Colonic mucosa (tissue), 4 donors: ENCODE measurements around the gene TLE4. TPM values are rescaled to one million over a fixed set of nuclear protein-coding genes. Genes with fewer than 3 reads are reported as not detected.
"Not testable (repeated sequence)": the region's sequence is repeated elsewhere in the genome, so short reads cannot be mapped to it uniquely, and the experiment has no call there.

Experiments used
- DNase-seq: peaks from one replicate; pipeline ENCODE4 v3.0.0-alpha.2; 2020
- H3K27ac ChIP-seq: fragments of 200-600 bp; one replicate; pipeline ENCODE4 v1.8.0; 2021
- H3K27me3 ChIP-seq: fragments of 200-600 bp; one replicate; pipeline ENCODE4 v1.8.0; 2021
- H3K36me3 ChIP-seq: fragments of 200-600 bp; one replicate; pipeline ENCODE4 v1.8.0; 2021
- H3K4me1 ChIP-seq: fragments of 200-600 bp; one replicate; pipeline ENCODE4 v1.8.0; 2021; ENCODE audit warnings: mild to moderate bottlenecking
- H3K4me3 ChIP-seq: fragments of 200-600 bp; one replicate; pipeline ENCODE4 v1.8.0; 2021
- H3K9ac ChIP-seq, 2 donors: one replicate each; pipeline ENCODE4 v1.7.0; 2013; ENCODE audit warnings: control low read depth in 2 of 2, low read depth in 2 of 2, low read length in 2 of 2
- H3K9me3 ChIP-seq: fragments of 200-600 bp; one replicate; pipeline ENCODE4 v1.8.0; 2021
- intact Hi-C: fragments of 100-400 bp; cut with DNase I; formaldehyde crosslinking; loops from one replicate; pipeline ENCODE4 v1.14.1; 2022
- total RNA-seq, 2 donors: library from RNA; stranded (reverse); fragmentation: NEBNext Ultra II Directional in 1 of 2; extraction: Animal tissue kit (Norgen Biotek cat#: 25700) in 1 of 2; gene quantifications; one replicate each; pipeline ENCODE4 v1.2.1, GENCODE V29; 2021
- TF ChIP-seq, protein P1 (sequence below): fragments of 200-600 bp; IDR thresholded peaks from one replicate; pipeline ENCODE4 v1.8.0; 2022; ENCODE audit warnings: antibody characterized with exemption, mild to moderate bottlenecking
- donor health status: healthy.
- donor health status: DM: no; HTN: no; CAD: no.
- donor health status: DM: no; HTN: no; CAD: no.

The TLE4 gene
- total RNA-seq, 2 donors from 2014 or later, result 8.0 to 17.6 TPM

DNA sequence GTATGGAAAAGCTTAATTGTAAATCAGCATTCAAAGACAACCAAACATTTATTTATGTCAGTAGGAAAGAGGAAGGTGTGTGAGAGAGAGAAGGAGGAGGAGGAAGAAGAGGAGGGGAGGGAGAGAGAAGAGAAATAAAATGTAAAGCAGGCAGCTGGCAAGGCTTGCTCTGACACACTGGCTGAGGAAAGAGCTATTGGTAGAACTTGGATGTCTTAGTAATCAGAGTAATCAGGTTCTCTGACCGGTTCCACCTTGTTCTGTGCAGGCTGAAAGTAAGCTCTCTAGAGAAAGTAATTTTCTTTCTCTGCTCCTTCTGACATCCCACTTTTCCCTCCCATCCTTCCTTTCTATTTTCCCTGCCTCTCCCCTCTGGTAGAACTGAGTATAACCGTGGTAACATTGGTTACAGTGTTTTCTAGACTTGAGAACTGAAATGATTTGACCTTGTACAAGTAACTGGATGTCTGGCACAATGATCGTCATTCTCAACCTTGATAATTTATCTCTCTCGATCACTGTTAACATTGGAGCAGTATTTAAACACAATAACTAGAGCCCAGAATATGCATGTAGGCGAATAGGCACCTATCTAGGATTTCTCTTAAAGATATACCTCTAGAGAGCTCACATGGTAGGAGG, 33.3 kb downstream of the TLE4 start:
- intact Hi-C loops, result no loop called here
- Histone ChIP-seq H3K4me1 (no peaks in the 10 kb centered on the region), H3K4me3 (no peak overlapping the region), H3K27ac (no peak overlapping the region), H3K36me3 (no peaks in the 10 kb centered on the region), H3K27me3 (no peaks in the 10 kb centered on the region), H3K9ac (no peak overlapping the region), H3K9me3 (no peaks in the 10 kb centered on the region)
- no peak for DNase-seq
- TF ChIP-seq, protein P1, sequence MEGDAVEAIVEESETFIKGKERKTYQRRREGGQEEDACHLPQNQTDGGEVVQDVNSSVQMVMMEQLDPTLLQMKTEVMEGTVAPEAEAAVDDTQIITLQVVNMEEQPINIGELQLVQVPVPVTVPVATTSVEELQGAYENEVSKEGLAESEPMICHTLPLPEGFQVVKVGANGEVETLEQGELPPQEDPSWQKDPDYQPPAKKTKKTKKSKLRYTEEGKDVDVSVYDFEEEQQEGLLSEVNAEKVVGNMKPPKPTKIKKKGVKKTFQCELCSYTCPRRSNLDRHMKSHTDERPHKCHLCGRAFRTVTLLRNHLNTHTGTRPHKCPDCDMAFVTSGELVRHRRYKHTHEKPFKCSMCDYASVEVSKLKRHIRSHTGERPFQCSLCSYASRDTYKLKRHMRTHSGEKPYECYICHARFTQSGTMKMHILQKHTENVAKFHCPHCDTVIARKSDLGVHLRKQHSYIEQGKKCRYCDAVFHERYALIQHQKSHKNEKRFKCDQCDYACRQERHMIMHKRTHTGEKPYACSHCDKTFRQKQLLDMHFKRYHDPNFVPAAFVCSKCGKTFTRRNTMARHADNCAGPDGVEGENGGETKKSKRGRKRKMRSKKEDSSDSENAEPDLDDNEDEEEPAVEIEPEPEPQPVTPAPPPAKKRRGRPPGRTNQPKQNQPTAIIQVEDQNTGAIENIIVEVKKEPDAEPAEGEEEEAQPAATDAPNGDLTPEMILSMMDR, result no peak

DNA sequence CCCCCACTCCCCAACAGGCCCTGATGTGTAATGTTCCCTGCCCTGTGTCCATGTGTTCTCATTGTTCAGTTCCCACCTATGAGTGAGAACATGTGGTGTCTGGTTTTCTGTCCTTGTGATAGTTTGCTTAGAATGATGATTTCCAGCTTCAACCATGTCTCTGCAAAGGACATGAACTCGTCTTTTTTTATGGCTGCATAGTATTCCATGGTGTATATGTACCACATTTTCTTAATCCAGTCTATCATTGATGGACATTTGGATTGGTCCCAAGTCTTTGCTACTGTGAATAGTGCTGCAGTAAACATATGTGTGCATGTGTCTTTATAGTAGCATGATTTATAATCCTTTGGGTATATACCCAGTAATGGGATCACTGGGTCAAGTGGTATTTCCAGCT, 34.8 kb downstream of the TLE4 start:
- H3K27ac ChIP-seq, H3K4me3 ChIP-seq, H3K27me3 ChIP-seq, DNase-seq, H3K9ac ChIP-seq, H3K4me1 ChIP-seq, H3K36me3 ChIP-seq, intact Hi-C loops, H3K9me3 ChIP-seq: not testable (repeated sequence)

DNA sequence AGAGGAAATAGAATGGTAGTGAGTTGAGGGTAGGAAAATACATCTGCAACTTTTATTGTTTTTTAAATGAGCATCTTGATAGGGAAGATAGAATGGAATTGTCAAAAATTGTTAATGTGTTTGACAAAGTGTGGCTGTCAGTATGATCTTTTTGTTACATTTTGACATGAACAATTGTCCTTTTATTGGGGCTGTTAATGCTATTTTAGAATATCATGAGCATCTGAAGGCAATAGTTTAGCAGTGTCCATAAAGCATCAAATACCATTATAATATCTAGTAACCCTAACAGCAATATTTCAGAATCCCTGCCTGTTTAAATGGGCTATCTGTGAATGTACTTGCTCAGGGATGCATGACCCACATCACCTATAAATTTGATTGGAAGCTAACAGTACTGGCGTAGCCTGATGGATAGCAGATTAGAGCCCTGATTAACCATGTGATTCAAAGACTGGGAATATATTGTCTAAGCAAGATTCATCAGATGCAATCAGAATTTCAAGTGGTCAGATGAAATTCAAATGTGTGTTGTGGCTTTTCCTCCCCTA, 37.8 kb downstream of the TLE4 start:
- Histone ChIP-seq H3K4me3 (no peak overlapping the region), H3K27ac (no peak overlapping the region), H3K27me3 (no peaks in the 10 kb centered on the region), H3K36me3 (no peaks in the 10 kb centered on the region), H3K4me1 (no peaks in the 10 kb centered on the region), H3K9me3 (no peaks in the 10 kb centered on the region), H3K9ac (no peak overlapping the region)
- TF ChIP-seq, protein P1, result no peak
- DNase-seq, result no peak
- intact Hi-C loops, result no loop called here

DNA sequence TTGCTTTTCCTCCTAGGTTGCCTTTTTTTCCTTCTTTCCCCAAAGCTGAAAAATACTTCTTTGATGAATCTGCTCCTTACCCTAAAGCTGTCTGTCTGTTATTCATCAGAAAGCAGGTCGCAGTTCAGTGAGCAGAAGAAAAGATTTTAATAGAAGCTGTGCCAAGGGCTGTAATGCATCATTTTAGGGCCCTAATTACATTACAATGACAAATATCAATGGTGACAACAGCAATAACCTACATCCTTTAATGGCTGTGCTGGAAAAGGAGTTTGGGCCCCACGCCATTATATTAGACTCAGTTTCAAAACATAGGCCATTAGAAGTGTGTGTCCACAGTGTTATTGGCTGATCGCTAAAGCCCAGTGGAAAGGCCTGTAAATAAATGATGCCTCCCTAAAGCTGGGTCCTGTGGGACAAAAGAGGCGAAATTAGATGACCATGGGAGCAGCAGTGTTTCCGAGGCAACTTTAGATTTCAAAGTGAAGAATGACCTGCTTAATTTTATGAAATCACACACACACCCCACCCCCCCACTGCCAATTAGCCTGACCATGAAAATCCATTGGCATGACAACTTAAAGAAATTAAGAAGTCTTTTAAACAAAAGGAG, 38.4 kb downstream of the TLE4 start:
- no peaks in the 10 kb centered on the region for H3K36me3 ChIP-seq
- no peaks in the 10 kb centered on the region for H3K9me3 ChIP-seq
- H3K27me3 ChIP-seq, result no peaks in the 10 kb centered on the region
- intact Hi-C loops, result no loop called here
- H3K27ac ChIP-seq, result no peak overlapping the region
- H3K4me1 ChIP-seq, result no peaks in the 10 kb centered on the region
- TF ChIP-seq, protein P1, result no peak
- DNase-seq, result no peak
- H3K9ac ChIP-seq, result no peak overlapping the region
- H3K4me3 ChIP-seq, result no peak overlapping the region

DNA sequence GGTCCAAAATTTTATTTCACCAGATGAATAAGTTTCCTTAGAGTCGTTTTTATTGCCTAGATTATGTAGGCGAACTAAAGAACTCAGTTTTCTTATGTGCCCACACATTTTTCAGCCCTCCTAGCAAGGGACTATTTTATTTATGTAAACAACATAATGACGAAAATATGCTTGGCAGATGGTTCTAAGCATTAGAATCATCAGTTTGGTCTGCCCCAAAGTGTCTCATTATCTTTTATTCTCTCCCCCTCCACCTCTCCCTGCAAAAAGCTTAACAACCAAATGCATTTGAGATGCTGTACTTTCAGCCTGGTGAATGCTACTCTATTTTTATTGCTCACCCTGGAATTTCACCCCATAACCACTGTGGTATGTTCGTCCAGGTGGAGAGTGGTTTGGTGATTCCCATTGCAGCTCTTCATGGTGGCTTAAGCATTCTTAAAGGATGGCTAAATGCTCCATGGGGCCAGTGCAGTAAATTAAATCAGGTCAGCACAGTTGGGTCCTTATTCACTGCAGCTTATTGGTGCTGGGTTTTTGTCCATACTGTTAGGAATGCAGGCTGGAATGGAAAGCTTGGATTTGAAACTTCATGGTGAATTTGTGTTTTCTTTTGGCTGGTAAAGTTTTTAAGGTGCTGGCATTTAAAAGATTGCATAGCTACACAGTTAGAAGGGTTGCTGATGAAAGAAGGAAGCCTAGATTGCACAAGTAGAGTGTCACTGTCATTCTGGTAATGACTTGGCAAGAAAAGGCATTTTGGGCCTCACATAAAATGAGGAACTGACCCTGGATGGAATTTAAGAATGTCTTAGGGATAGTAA, 39.2 kb downstream of the TLE4 start:
- intact Hi-C loops, result no loop called here
- Histone ChIP-seq H3K4me1 (no peaks in the 10 kb centered on the region), H3K27ac (no peak overlapping the region), H3K9me3 (no peaks in the 10 kb centered on the region), H3K9ac (no peak overlapping the region), H3K4me3 (no peak overlapping the region), H3K36me3 (no peaks in the 10 kb centered on the region), H3K27me3 (no peaks in the 10 kb centered on the region)
- DNase-seq, result no peak
- TF ChIP-seq, protein P1, result no peak
